ENCODE measurements around the gene INSR. TPM values are rescaled to one million over a fixed set of nuclear protein-coding genes. Genes with fewer than 3 reads are reported as not detected.

The INSR gene
- total RNA-seq, 1 experiment from 2014 or later = 35.9 TPM

DNA sequence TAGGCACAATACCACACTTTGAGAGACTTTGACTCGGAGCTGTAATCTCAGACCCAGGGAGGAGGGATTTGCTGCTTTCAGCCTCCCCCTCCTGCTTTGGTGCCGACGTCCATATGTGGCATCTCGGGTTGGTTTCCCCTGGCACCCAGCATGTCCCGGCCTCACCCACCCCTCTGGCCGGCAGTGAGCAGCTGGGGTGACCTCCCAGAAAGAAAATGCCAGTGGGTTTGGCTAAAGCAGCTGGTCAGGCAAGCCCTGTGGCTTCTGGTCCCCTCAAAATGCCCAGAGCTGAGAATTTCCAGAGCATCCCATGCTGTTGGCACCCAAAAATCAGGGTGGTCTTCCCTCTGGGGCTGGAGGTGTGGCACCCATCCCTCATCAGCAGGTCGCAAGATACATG, 34.1 kb downstream of the INSR start:
- no peak for ATAC-seq
- no peak for TF ChIP-seq ELF4 (CRISPR knock-in tag; IDR thresholded peaks at IDR 0.05; ENCODE audit: low read depth)
- no peak for TF ChIP-seq JUN (CRISPR knock-in tag; IDR thresholded peaks at IDR 0.05)
- no peak for TF ChIP-seq SMAD3 (CRISPR knock-in tag; IDR thresholded peaks at IDR 0.05; ENCODE audit: borderline replicate concordance)
- TF ChIP-seq ARID4B (CRISPR knock-in tag; IDR thresholded peaks at IDR 0.05; ENCODE audit: borderline replicate concordance) = no peak
- TF ChIP-seq, protein P1, sequence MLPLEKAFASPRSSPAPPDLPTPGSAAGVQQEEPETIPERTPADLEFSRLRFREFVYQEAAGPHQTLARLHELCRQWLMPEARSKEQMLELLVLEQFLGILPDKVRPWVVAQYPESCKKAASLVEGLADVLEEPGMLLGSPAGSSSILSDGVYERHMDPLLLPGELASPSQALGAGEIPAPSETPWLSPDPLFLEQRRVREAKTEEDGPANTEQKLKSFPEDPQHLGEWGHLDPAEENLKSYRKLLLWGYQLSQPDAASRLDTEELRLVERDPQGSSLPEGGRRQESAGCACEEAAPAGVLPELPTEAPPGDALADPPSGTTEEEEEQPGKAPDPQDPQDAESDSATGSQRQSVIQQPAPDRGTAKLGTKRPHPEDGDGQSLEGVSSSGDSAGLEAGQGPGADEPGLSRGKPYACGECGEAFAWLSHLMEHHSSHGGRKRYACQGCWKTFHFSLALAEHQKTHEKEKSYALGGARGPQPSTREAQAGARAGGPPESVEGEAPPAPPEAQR (CRISPR knock-in tag; IDR thresholded peaks at IDR 0.05) = no peak
- no peak for TF ChIP-seq TP53 (CRISPR knock-in tag; IDR thresholded peaks at IDR 0.05)
- no peak for TF ChIP-seq ZNF138 (CRISPR knock-in tag; conservative IDR thresholded peaks at IDR 0.05)
- TF ChIP-seq CTCF (IDR thresholded peaks at IDR 0.05) = no peak
- no peak for TF ChIP-seq IRF2 (CRISPR knock-in tag; IDR thresholded peaks at IDR 0.05; ENCODE audit: borderline replicate concordance, low read depth)
- no peak for TF ChIP-seq FOXJ3 (CRISPR knock-in tag; IDR thresholded peaks at IDR 0.05; ENCODE audit: borderline replicate concordance)
- TF ChIP-seq ESRRA (CRISPR knock-in tag; IDR thresholded peaks at IDR 0.05; ENCODE audit: borderline replicate concordance) = no peak
- no peak for TF ChIP-seq IRF1 (CRISPR knock-in tag; IDR thresholded peaks at IDR 0.05)
- no peak for TF ChIP-seq NR1H2 (CRISPR knock-in tag; IDR thresholded peaks at IDR 0.05)
- no peak for TF ChIP-seq OVOL2 (CRISPR knock-in tag; IDR thresholded peaks at IDR 0.05; ENCODE audit: borderline replicate concordance)
- no peaks in the 10 kb centered on the region; the same call in 1 of the 2 replicates for H3K36me3 Mint-ChIP-seq
- no peak for DNase-seq (ENCODE audit: low spot score)
- POLR2A ChIA-PET = no interaction called here
- H3K9me3 Mint-ChIP-seq = no peaks in the 10 kb centered on the region
- CTCF ChIA-PET = interaction anchor here (1.5 kb wide), 1 partner anchor 66 kb away, joined by 5 read pairs; no protein-coding TSS in a partner anchor
- no peak overlapping the region for H3K27ac Mint-ChIP-seq
- H3K4me3 Mint-ChIP-seq = no peak overlapping the region
- H3K27me3 Mint-ChIP-seq (ENCODE audit: low read depth) = no peaks in the 10 kb centered on the region
- peaks cover 12% of the 10 kb centered on the region for H3K4me1 Mint-ChIP-seq

- no peak overlapping the region for H3K27ac Mint-ChIP-seq
- no peaks in the 10 kb centered on the region for H3K27me3 Mint-ChIP-seq (ENCODE audit: low read depth)
- ATAC-seq = no peak
- ChIA-PET POLR2A (interaction anchor here (0.5 kb wide), 1 partner anchor 32 kb away, joined by 3 read pairs; no protein-coding TSS in a partner anchor), CTCF (interaction anchor here (0.7 to 1.5 kb wide), 5 partner anchors 26 to 1255 kb away, joined by 3 to 5 read pairs (median 3); partner anchors contain the start of gene ZNF414)
- H3K4me3 Mint-ChIP-seq = no peak overlapping the region
- no peak for DNase-seq (ENCODE audit: low spot score)
- TF ChIP-seq, protein P2, sequence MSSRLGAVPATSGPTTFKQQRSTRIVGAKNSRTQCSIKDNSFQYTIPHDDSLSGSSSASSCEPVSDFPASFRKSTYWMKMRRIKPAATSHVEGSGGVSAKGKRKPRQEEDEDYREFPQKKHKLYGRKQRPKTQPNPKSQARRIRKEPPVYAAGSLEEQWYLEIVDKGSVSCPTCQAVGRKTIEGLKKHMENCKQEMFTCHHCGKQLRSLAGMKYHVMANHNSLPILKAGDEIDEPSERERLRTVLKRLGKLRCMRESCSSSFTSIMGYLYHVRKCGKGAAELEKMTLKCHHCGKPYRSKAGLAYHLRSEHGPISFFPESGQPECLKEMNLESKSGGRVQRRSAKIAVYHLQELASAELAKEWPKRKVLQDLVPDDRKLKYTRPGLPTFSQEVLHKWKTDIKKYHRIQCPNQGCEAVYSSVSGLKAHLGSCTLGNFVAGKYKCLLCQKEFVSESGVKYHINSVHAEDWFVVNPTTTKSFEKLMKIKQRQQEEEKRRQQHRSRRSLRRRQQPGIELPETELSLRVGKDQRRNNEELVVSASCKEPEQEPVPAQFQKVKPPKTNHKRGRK (CRISPR knock-in tag; IDR thresholded peaks at IDR 0.05; ENCODE audit: borderline replicate concordance) = 0 out of 2 replicates have a peak, but pooled peaks have one; percentile 70
- TF ChIP-seq ZBTB43 (CRISPR knock-in tag; IDR thresholded peaks at IDR 0.05) (no peak), PRRX2 (CRISPR knock-in tag; IDR thresholded peaks at IDR 0.05) (no peak), TP53 (CRISPR knock-in tag; IDR thresholded peaks at IDR 0.05) (no peak), ZNF425 (CRISPR knock-in tag; conservative IDR thresholded peaks at IDR 0.05) (no peak)
- TF ChIP-seq, protein P1 (CRISPR knock-in tag; IDR thresholded peaks at IDR 0.05) = no peak
- peaks cover 20% of the 10 kb centered on the region for H3K4me1 Mint-ChIP-seq
- no peaks in the 10 kb centered on the region for H3K36me3 Mint-ChIP-seq
- no peaks in the 10 kb centered on the region for H3K9me3 Mint-ChIP-seq
These were observed 35.3 kb downstream of the INSR start for GRCh38 chr19:7258840-7259395.

Data from WTC11 (cell line).